Articular chondrocyte of knee joint (primary cell): Measurements from ENCODE around the gene MXRA7. TPM values are rescaled to one million over a fixed set of nuclear protein-coding genes. Genes with fewer than 3 reads are reported as not detected.

Experiments used
- small RNA-seq: library from RNA; depleted of rRNA; stranded (forward); fragments of <200 nt; gene quantifications from one replicate; pipeline ENCODE3, GENCODE V24; 2012
- total RNA-seq: library from RNA; depleted of rRNA; stranded (reverse); fragments of >200 nt; gene quantifications from 2 replicates; pipeline ENCODE4 v1.2.3, GENCODE V29; 2012

MXRA7 gene
- 280 and 305 TPM in 2 replicates for total RNA-seq

GRCh38 chr17:76710863-76711611 is at the start of gene MXRA7:
Gene MXRA7, minus strand, starts transcription at chr17:76710965. Its CDS starts 19 bp downstream, at chr17:76710946.

DNA sequence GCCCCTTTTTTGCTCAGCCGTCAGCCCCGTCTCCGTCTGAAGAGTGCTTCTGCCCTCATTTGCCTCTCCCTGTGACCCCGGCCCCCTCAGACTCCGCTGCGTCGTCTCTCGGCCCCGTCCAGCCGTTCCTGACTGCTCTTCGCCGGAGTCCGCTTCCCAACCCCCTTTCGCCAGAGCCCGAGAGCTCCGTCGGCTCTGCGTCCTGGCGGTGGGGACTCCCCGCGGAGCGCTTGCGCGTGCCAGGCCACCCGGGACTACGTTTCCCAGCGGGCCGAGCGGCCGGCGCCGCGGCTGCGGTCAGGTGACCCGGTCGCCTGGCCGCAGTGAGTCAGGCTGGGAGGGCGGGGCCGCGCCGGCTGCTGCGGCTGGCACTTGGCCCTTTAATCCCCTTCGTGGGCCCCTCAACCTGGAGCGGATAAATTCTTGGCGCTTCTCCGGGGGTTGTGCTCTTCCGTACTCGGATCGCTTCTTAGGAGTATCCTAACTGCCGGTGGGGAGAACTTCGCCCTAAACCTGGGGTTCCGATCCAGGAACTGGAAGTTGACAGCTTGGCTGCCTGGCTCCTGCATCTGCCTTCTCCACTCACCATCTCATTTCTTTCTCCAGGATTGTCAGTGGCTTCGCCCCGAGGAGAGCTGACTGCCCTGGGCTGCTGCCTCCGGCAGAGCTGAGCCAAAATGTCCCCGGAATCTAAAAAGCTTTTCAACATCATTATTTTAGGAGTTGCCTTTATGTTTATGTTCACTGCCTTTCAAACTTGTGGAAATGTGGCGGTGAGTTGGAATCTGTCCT is 27.1 kb upstream of the MXRA7 start, which contains the start of gene MFSD11:
MFSD11 (plus strand) TSS at position 444 of the 792 bp plus-strand sequence; CDS start at position 678, 234 bp downstream.

GRCh38 chr17:76737082-76737675 is 26.4 kb upstream of the MXRA7 start, which contains the start of gene SRSF2:
Gene SRSF2, minus strand, starts transcription at chr17:76737331. Its CDS starts 171 bp downstream, at chr17:76737160.

GRCh38 chr17:76726776-76727718 is 16.3 kb upstream of the MXRA7 start, which contains the start of gene METTL23:
Gene METTL23, plus strand, starts transcription at chr17:76726839. Its CDS starts 2,872 bp downstream, at chr17:76729711.

GRCh38 chr17:76726231-76726775 is 15.5 kb upstream of the MXRA7 start, which contains the start of gene JMJD6:
Gene JMJD6, minus strand, starts transcription at chr17:76726606. Its CDS starts 131 bp downstream, at chr17:76726475.

GRCh38 chr17:76643553-76644148 is 67.1 kb downstream of the MXRA7 start, which contains the start of gene ST6GALNAC1:
Gene ST6GALNAC1, minus strand, starts transcription at chr17:76643757. Its CDS starts 119 bp downstream, at chr17:76643638.

Small RNA genes lying within 50 kb of the gene (small RNA-seq; reads per million reads assigned to genes)
- not detected for gene AC005837.3
- gene RF02271: not detected
- gene RNU6-227P: not detected
- gene RNU6-97P: not detected
- not detected for gene RNY4P36

Other genes starting within 250 kb of the MXRA7 start
- gene AANAT, start 243.4 kb downstream of the MXRA7 start, total RNA-seq: not detected in 2 replicates
- gene RHBDF2, start 209.5 kb downstream of the MXRA7 start, total RNA-seq: 5.9 and 6.5 TPM in 2 replicates
- 10.7 and 12.6 TPM in 2 replicates for gene CYGB, start 173.3 kb downstream of the MXRA7 start, total RNA-seq
- 1.6 and 3.0 TPM in 2 replicates for gene PRCD, start 170.9 kb downstream of the MXRA7 start, total RNA-seq
- gene ST6GALNAC2, start 125.1 kb downstream of the MXRA7 start, total RNA-seq: 0.78 and 1.4 TPM in 2 replicates
- gene ST6GALNAC1, start 67.2 kb downstream of the MXRA7 start, total RNA-seq: not detected in 2 replicates
- gene JMJD6, start 15.6 kb upstream of the MXRA7 start, total RNA-seq: 13.4 and 13.5 TPM in 2 replicates
- gene METTL23, start 15.9 kb upstream of the MXRA7 start, total RNA-seq: 18.7 and 20.1 TPM in 2 replicates
- 98.6 and 126 TPM in 2 replicates for gene SRSF2, start 26.4 kb upstream of the MXRA7 start, total RNA-seq
- gene MFSD11, start 27.2 kb upstream of the MXRA7 start, total RNA-seq: 40.6 and 42.6 TPM in 2 replicates
- gene MGAT5B, start 157.4 kb upstream of the MXRA7 start, total RNA-seq: 0.22 and 0.26 TPM in 2 replicates